Spleen (tissue), 7 donors: ENCODE results near the gene KCNAB1.

ENCODE experiments used
- POLR2A ChIP-seq, 3 donors: fragments of 450-650 bp; IDR thresholded peaks; one replicate each; pipeline ENCODE4 v1.5.1; 2017; ENCODE audit warnings: antibody characterized with exemption in 3 of 3, mild to moderate bottlenecking in 1 of 3
- TF ChIP-seq, protein P1 (sequence below), 11 experiments: fragments of 200-600 bp in 7 of 11; fragments of 450-650 bp in 4 of 11; sonication (generic) in 4 of 11; IDR thresholded peaks in 8 of 11; conservative IDR thresholded peaks in 3 of 11; 1 replicate in 7 of 11; 2 replicates in 4 of 11; pipeline versions ENCODE4 v1.4.0 to v1.8.0; 2016 to 2021; ENCODE audit warnings: antibody characterized with exemption in 11 of 11, inconsistent platforms in 4 of 11, mild to moderate bottlenecking in 1 of 11
- donor health status: DM: no; HTN: no; CAD: no; lungs with moderate emphysema.
- donor health status: DM: no; HTN: no; CAD: no.
- donor health status: DM: no; HTN: no; CAD: no.

DNA sequence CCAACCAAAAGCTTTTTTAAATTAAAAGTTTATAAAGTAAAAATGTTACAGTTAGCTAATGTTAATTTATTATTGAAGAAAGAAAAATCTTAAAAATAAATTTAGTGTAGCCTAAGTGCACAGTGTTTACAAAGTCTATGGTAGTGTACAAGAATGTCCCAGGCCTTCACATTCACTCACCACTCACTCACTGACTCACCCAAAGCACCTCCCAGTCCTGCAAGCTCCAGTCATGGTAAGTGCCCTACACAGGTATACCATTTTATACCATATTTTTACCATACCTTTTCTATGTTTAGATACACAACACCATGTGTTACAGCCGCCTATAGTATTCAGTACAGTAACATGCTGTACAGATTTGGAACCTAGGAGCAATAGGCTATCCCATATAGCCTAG is 405.4 kb downstream of the KCNAB1 start:
- no peak for TF ChIP-seq POLR2A (IDR thresholded peaks at IDR 0.05)
- TF ChIP-seq, protein P1, sequence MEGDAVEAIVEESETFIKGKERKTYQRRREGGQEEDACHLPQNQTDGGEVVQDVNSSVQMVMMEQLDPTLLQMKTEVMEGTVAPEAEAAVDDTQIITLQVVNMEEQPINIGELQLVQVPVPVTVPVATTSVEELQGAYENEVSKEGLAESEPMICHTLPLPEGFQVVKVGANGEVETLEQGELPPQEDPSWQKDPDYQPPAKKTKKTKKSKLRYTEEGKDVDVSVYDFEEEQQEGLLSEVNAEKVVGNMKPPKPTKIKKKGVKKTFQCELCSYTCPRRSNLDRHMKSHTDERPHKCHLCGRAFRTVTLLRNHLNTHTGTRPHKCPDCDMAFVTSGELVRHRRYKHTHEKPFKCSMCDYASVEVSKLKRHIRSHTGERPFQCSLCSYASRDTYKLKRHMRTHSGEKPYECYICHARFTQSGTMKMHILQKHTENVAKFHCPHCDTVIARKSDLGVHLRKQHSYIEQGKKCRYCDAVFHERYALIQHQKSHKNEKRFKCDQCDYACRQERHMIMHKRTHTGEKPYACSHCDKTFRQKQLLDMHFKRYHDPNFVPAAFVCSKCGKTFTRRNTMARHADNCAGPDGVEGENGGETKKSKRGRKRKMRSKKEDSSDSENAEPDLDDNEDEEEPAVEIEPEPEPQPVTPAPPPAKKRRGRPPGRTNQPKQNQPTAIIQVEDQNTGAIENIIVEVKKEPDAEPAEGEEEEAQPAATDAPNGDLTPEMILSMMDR (IDR thresholded peaks at IDR 0.05 in 8 of 11, conservative IDR thresholded peaks at IDR 0.05 in 3 of 11), result no peak
